ENCODE measurements around the gene TBC1D22A. TPM values are rescaled to one million over a fixed set of nuclear protein-coding genes. Genes with fewer than 3 reads are reported as not detected.

The TBC1D22A gene
- polyA plus RNA-seq, 1 donor (not counting 4 experiments of a cell fraction or from before 2014, with no cell fraction given) = 20.9 TPM

- DNase-seq (ENCODE audit: low read depth, low spot score) (no peak), FAIRE-seq (no peak)
- Histone ChIP-seq H3K9me3 (ENCODE audit: control insufficient read depth, low read depth, low read length) (no peaks in the 10 kb centered on the region), H3K9ac (ENCODE audit: control insufficient read depth, extremely low read depth, insufficient read depth, low read length) (no peak overlapping the region), H3K4me1 (ENCODE audit: control insufficient read depth, extremely low read depth, insufficient read depth, low read length) (no peaks in the 10 kb centered on the region), H3K79me2 (ENCODE audit: control insufficient read depth, insufficient read depth, low read length) (no peaks in the 10 kb centered on the region), H3K36me3 (ENCODE audit: control insufficient read depth in 2 of 2, extremely low read depth in 1 of 2, insufficient read depth in 2 of 2, low read length in 2 of 2) (peaks cover 0 to 10% of the 10 kb centered on the region in 2 experiments), H2AFZ (ENCODE audit: control insufficient read depth, low read length) (no peak overlapping the region), H4K20me1 (ENCODE audit: control insufficient read depth, extremely low read depth, insufficient read depth, low read length) (no peaks in the 10 kb centered on the region), H3K27ac (ENCODE audit: control insufficient read depth, insufficient read depth, low read length) (no peak overlapping the region), H3K27me3 (ENCODE audit: control insufficient read depth, extremely low read depth, insufficient read depth, low read length) (no peaks in the 10 kb centered on the region), H3K9me1 (ENCODE audit: control insufficient read depth, extremely low read depth, insufficient read depth, low read length) (no peaks in the 10 kb centered on the region), H3K4me2 (ENCODE audit: control insufficient read depth, extremely low read depth, insufficient read depth, low read depth, low read length) (no peak overlapping the region), H3K4me3 (ENCODE audit: control insufficient read depth in 2 of 3, extremely low read depth in 1 of 3, insufficient read depth in 2 of 3, low read depth in 1 of 3, low read length in 3 of 3) (no peak overlapping the region)
- dilution Hi-C loops (cut with MboI; ENCODE audit: extremely low pct_ligation_motif_present, low sequenced_read_pairs) = no loop called here
- TF ChIP-seq CTCF (optimal IDR thresholded peaks at IDR 0.05 in 1 of 3, IDR thresholded peaks at IDR 0.05 in 1 of 3, conservative IDR thresholded peaks at IDR 0.05 in 1 of 3; ENCODE audit: extremely low read depth in 1 of 3, insufficient read depth in 2 of 3, low read length in 3 of 3) = no peak
- no peak for TF ChIP-seq EZH2 (IDR thresholded peaks at IDR 0.05; ENCODE audit: low read length)
Measured at GRCh38 chr22:47060718-47061117, 298.3 kb downstream of the TBC1D22A start.

- FAIRE-seq = no peak
- DNase-seq (ENCODE audit: low read depth, low spot score) = no peak
- H3K36me3 ChIP-seq (ENCODE audit: control insufficient read depth in 2 of 2, extremely low read depth in 1 of 2, insufficient read depth in 2 of 2, low read length in 2 of 2) = peaks cover 0 to 9% of the 10 kb centered on the region in 2 experiments
- no peaks in the 10 kb centered on the region for H3K9me3 ChIP-seq (ENCODE audit: control insufficient read depth, low read depth, low read length)
- H3K4me1 ChIP-seq (ENCODE audit: control insufficient read depth, extremely low read depth, insufficient read depth, low read length) = no peaks in the 10 kb centered on the region
- H2AFZ ChIP-seq (ENCODE audit: control insufficient read depth, low read length) = no peak overlapping the region
- no peak for TF ChIP-seq CTCF (optimal IDR thresholded peaks at IDR 0.05 in 1 of 3, IDR thresholded peaks at IDR 0.05 in 1 of 3, conservative IDR thresholded peaks at IDR 0.05 in 1 of 3; ENCODE audit: extremely low read depth in 1 of 3, insufficient read depth in 2 of 3, low read length in 3 of 3)
- no peak for TF ChIP-seq EZH2 (IDR thresholded peaks at IDR 0.05; ENCODE audit: low read length)
- H3K4me3 ChIP-seq (ENCODE audit: control insufficient read depth in 2 of 3, extremely low read depth in 1 of 3, insufficient read depth in 2 of 3, low read depth in 1 of 3, low read length in 3 of 3) = no peak overlapping the region
- no peaks in the 10 kb centered on the region for H3K27me3 ChIP-seq (ENCODE audit: control insufficient read depth, extremely low read depth, insufficient read depth, low read length)
- no peak overlapping the region for H3K27ac ChIP-seq (ENCODE audit: control insufficient read depth, insufficient read depth, low read length)
- H3K4me2 ChIP-seq (ENCODE audit: control insufficient read depth, extremely low read depth, insufficient read depth, low read depth, low read length) = no peak overlapping the region
- no peaks in the 10 kb centered on the region for H3K9me1 ChIP-seq (ENCODE audit: control insufficient read depth, extremely low read depth, insufficient read depth, low read length)
- H4K20me1 ChIP-seq (ENCODE audit: control insufficient read depth, extremely low read depth, insufficient read depth, low read length) = no peaks in the 10 kb centered on the region
- H3K9ac ChIP-seq (ENCODE audit: control insufficient read depth, extremely low read depth, insufficient read depth, low read length) = no peak overlapping the region
- H3K79me2 ChIP-seq (ENCODE audit: control insufficient read depth, insufficient read depth, low read length) = no peaks in the 10 kb centered on the region
- dilution Hi-C loops (cut with MboI; ENCODE audit: extremely low pct_ligation_motif_present, low sequenced_read_pairs) = no loop called here
Measured at GRCh38 chr22:47061226-47061625, 298.8 kb downstream of the TBC1D22A start.

Measured in keratinocyte (primary cell).